GM18519 (cell line): ENCODE data around the gene PAGE3.

Experiments
- ATAC-seq: cut with Tn5 transposase; IDR thresholded peaks from one replicate; pipeline ENCODE4 v1.9.1; 2021; ENCODE audit warnings: mild to moderate bottlenecking, moderate library complexity; ENCODE audit not compliant: unreplicated experiment, low FRiP score

Gene PAGE3

GRCh38 chrX:55264816-55265215, at the start of gene PAGE3:
Gene PAGE3 (minus strand): TSS chrX:55264916. CDS start chrX:55263903, 1,013 bp downstream.
- ATAC-seq: no peak

GRCh38 chrX:55312655-55313054, 47.9 kb upstream of the PAGE3 start:
- no peak for ATAC-seq

GRCh38 chrX:55290963-55291362, 26.2 kb upstream of the PAGE3 start:
- ATAC-seq: no peak

- ATAC-seq: no peak
These were observed 15.1 kb upstream of the PAGE3 start for GRCh38 chrX:55279832-55280231.

- ATAC-seq: no peak
These were observed 3.9 kb downstream of the PAGE3 start for GRCh38 chrX:55260806-55261205.

GRCh38 chrX:55253528-55253927, 11.2 kb downstream of the PAGE3 start:
- no peak for ATAC-seq

GRCh38 chrX:55240788-55241340, 23.9 kb downstream of the PAGE3 start:
- no peak for ATAC-seq

GRCh38 chrX:55220119-55220794, 44.5 kb downstream of the PAGE3 start, which contains the start of gene PAGE5:
Gene PAGE5 (plus strand): TSS chrX:55220346. CDS start chrX:55221383, 1,037 bp downstream.
- ATAC-seq: no peak

GRCh38 chrX:55213381-55213780, 51.3 kb downstream of the PAGE3 start:
- no peak for ATAC-seq

- no peak for ATAC-seq
These were observed 53.6 kb downstream of the PAGE3 start for GRCh38 chrX:55210931-55211677.
